ENCODE results near the gene NAALADL2.

NAALADL2 gene

GRCh38 chr3:175558261-175558660 is 699.1 kb downstream of the NAALADL2 start:
- peak; percentile 3 for DNase-seq (ENCODE audit: low read depth)

GRCh38 chr3:175564363-175564762 is 705.2 kb downstream of the NAALADL2 start:
- TF ChIP-seq CTCF (conservative IDR thresholded peaks at IDR 0.05; ENCODE audit: low read depth, low read length), result no peak
- H3K4me3 ChIP-seq (ENCODE audit: low read depth, low read length), result no peak overlapping the region
- peak; percentile 4 for DNase-seq (ENCODE audit: low read depth)

More at GRCh38 chr3:175558261-175558660, 699.1 kb downstream of the NAALADL2 start:
- TF ChIP-seq CTCF (conservative IDR thresholded peaks at IDR 0.05; ENCODE audit: low read depth, low read length), result no peak
- H3K4me3 ChIP-seq (ENCODE audit: low read depth, low read length), result no peak overlapping the region

- DNase-seq (ENCODE audit: low read depth), result no peak
- no peak for TF ChIP-seq CTCF (conservative IDR thresholded peaks at IDR 0.05; ENCODE audit: low read depth, low read length)
- no peak overlapping the region for H3K4me3 ChIP-seq (ENCODE audit: low read depth, low read length)
Measured at GRCh38 chr3:175571096-175571495, 712.0 kb downstream of the NAALADL2 start.

GRCh38 chr3:175573226-175573625 is 714.1 kb downstream of the NAALADL2 start:
- no peak for TF ChIP-seq CTCF (conservative IDR thresholded peaks at IDR 0.05; ENCODE audit: low read depth, low read length)
- no peak for DNase-seq (ENCODE audit: low read depth)
- no peak overlapping the region for H3K4me3 ChIP-seq (ENCODE audit: low read depth, low read length)

- H3K4me3 ChIP-seq (ENCODE audit: low read depth, low read length), result no peak overlapping the region
- DNase-seq (ENCODE audit: low read depth), result no peak
- TF ChIP-seq CTCF (conservative IDR thresholded peaks at IDR 0.05; ENCODE audit: low read depth, low read length), result no peak
Measured at GRCh38 chr3:175580318-175580717, 721.2 kb downstream of the NAALADL2 start.

- peak; percentile 68 for DNase-seq (ENCODE audit: low read depth)
- H3K4me3 ChIP-seq (ENCODE audit: low read depth, low read length), result no peak overlapping the region
- TF ChIP-seq CTCF (conservative IDR thresholded peaks at IDR 0.05; ENCODE audit: low read depth, low read length), result no peak
Measured at GRCh38 chr3:175585898-175586297, 726.8 kb downstream of the NAALADL2 start.

GRCh38 chr3:175590745-175591144 is 731.6 kb downstream of the NAALADL2 start:
- DNase-seq (ENCODE audit: low read depth), result no peak
- H3K4me3 ChIP-seq (ENCODE audit: low read depth, low read length), result no peak overlapping the region
- TF ChIP-seq CTCF (conservative IDR thresholded peaks at IDR 0.05; ENCODE audit: low read depth, low read length), result no peak

Measured in choroid plexus epithelial cell (primary cell).